Measurements from ENCODE around the gene GPRC5A.
"Not testable (repeated sequence)": the region's sequence is repeated elsewhere in the genome, so short reads cannot be mapped to it uniquely, and the experiment has no call there.

The GPRC5A gene, protein sequence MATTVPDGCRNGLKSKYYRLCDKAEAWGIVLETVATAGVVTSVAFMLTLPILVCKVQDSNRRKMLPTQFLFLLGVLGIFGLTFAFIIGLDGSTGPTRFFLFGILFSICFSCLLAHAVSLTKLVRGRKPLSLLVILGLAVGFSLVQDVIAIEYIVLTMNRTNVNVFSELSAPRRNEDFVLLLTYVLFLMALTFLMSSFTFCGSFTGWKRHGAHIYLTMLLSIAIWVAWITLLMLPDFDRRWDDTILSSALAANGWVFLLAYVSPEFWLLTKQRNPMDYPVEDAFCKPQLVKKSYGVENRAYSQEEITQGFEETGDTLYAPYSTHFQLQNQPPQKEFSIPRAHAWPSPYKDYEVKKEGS

DNA sequence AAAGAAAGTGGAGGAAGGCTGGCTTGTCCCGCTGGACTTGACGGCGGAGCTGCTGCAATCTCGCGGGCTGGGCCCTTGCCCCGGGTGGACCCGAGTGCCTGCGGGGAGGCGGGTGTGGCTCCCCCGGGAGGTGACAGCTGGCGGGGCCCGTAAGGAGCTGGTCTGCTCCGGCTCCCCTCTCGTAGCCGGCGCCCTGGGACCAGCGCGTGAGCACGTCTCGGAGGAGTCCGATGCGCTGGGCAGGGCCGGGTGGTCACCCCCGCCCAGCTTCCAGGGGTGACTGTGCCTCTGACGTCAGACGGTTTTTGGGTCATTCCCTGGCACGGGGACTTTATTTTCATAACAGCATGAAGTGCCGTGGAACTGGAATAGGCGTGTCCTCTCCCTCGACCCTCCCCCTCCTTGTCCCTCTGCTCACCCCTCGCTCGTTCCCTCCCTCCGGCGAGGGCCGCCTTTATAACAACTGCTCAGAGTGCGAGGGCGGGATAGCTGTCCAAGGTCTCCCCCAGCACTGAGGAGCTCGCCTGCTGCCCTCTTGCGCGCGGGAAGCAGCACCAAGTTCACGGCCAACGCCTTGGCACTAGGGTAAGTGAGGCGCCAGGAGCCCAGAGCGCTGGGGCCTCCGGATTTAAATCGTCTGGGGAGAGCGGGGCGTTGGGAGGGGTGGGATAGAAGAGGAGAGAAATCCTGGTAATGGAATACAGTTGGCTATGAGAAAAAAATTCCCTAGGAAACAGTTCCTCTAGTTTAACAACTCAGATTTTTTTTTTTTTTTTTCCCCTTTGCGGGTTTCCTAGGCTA, at the start of gene GPRC5A:
TSS of gene GPRC5A (plus strand) at position 483 of the 801 bp plus-strand sequence. CDS start 16,688 bp downstream, outside the sequence.
- DNase-seq (ENCODE audit: low read depth) = no peak

DNA sequence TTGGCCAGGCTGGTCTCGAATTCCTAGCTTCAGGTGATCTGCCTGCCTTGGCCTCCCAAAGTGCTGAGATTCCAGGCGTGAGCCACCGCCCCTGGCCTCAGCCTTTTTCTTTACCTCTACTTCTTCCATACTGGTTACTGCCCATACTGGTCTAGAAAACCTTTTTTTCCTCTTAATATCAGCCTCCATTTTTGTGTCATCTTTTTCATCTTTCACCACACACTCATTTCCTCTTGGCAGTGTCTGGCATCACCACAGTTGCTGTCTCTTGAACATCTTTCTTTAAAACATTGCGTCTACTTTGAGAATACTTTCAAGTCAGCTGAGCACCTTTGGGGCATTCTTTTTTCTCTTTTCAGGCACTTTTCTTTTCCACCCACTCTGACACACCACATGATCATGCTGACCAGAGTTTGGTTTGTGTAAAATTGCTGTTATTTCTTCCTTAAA, 45.5 kb upstream of the GPRC5A start:
- DNase-seq (ENCODE audit: low read depth) = no peak

DNA sequence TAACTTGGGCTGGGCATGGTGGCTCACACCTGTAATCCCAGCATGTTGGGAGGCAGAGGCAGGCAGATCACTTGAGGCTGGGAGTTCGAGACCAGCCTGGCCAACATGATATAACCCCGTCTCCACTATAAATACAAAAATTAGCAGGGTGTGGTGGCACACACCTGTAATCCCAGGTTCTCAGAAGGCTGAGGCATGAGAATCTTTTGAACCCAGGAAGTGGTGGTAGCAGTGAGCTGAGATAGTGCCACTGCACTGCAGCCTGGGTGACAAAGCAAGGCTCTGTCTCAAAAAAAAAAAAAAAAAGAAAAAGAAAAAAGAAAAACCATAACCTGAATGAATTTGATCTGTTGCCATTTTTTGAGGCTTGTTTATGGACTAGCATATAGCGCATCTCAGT, 44.6 kb upstream of the GPRC5A start:
- not testable (repeated sequence) for DNase-seq (ENCODE audit: low read depth)

DNA sequence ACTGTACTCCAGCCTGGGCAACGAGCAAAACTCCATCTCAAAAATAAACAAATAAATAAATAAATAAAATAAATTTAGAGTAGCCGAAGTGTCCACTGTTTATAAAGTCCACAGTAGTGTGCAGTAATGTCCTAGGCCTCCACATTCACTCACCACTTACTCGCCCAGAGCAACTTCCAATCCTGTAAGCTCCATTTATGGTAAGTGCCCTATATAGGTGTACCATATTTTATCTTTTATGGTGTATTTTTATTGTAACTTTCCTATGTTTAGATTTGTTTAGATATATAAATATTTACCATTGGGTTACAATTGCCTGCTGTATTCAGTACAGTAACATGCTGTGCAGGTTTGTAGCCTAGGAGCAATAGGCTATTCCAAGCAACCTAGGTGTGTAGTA, 37.9 kb upstream of the GPRC5A start:
- DNase-seq (ENCODE audit: low read depth) = no peak

DNA sequence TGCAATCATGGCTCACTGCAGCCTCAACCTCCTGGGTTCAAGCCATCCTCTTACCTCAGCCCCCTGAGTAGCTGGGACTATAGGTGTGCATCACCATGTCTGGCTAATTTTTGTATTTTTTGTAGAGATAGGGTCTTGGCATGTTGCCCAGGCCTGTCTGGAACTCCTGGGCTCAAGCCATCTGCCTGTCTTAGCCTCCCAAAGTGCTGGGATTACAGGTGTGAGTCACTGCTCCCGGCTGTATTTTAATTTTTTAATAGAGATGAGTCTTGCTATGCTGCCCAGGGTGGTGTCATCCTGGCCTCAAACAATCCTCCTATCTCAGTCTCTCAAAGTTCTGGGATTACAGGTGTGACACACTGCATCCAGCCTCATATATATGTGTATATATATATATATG, 31.7 kb upstream of the GPRC5A start:
- no peak for DNase-seq (ENCODE audit: low read depth)

DNA sequence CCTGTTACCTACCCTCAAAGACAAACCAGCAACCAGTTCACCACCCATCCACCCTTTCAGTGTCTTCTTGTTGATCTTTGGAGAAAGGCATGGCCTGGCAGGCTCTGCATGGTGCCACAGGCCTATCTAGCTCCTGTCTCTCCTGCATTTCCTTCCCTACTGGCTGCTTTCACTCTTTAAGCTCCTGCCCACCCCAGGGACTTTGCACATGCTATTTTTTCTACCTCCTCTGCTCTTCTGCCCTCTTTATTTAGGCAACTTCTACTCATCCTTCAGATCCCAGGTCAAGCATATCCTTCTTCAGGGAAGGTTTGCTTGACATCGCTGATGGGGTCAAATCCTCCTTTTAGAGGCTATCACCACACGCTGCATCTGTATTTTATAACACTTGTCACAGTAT, 27.1 kb upstream of the GPRC5A start:
- no peak for DNase-seq (ENCODE audit: low read depth)

DNA sequence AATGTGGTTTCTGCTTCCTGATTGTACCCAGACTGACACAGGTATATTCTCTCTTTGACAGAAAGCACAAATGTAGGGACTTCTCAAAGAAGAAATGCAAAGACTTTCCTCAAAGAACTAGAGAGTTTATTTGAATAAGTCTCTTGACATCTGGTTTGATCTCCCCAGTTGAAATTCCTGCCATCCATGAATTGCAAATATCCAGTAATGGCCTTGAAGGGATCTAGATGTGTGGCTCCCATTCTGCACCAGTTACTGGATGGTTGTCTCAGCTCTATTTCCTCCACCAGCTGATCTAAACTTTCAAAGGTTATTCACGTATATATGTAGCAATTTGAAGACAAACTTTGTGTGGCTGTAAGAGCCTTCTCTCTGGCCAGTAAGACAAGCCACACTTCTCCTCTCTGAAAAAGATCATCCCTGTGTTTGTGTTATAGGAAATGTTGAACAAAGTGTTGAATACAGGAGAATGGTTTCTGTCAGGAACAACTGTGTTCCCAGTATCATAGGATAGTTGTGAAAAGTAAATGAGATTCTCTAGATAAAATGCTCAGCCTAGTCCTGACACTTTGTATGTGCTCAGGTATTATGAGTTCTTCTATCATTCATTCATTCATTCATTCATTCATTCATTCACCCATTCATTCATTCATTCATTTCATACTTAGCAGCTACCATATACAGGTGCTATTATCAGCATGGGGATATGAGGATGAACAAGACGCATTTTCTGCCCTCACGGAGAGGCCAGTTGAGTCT, 22.7 kb upstream of the GPRC5A start:
- no peak for DNase-seq (ENCODE audit: low read depth)

DNA sequence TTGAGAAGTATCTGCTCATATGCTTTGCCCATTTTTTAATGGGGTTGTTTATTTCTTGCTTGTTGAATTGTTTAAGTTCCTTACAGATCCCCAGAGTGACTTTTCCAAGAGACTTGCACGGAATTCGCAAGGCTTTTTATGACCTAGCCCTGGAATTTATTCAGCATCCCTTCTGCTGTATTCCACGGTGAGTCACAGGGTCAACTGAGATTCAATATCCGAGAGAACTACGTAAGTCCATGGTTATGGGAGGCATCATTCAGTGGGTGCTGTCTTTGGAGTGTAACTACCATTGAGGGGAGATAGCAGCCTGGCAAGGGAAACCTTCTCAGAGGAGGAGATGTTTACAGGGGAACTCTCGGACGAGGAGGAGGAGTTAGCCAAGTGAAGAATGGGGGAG, 20.9 kb upstream of the GPRC5A start:
- no peak for DNase-seq (ENCODE audit: low read depth)

DNA sequence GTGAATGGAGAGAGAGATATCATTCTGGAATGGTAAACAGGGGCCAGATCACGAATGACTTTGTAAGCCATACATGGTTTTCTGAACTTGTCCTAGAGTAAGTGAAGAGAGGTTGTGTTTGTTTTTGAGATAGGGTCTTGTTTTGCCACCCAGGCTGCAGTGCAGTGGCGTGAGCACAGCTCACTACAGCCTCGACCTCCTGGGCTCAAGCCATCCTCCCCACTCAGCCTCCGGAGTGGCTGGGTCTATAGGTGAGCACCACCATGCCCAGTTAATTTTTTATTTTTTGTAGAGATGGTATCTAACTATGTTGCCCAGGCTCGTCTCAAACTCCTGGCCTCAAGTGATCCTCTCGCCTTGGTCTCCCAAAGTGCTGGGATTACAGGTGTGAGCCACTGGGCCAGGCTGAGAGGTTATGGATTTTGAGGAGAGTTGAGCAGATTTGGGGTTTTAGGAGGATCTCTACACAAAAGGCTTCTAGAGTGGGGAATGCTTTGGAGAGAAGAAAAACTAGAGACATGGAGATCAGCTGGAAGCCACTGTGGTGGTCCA, 19.7 kb upstream of the GPRC5A start:
- DNase-seq (ENCODE audit: low read depth) = no peak

DNA sequence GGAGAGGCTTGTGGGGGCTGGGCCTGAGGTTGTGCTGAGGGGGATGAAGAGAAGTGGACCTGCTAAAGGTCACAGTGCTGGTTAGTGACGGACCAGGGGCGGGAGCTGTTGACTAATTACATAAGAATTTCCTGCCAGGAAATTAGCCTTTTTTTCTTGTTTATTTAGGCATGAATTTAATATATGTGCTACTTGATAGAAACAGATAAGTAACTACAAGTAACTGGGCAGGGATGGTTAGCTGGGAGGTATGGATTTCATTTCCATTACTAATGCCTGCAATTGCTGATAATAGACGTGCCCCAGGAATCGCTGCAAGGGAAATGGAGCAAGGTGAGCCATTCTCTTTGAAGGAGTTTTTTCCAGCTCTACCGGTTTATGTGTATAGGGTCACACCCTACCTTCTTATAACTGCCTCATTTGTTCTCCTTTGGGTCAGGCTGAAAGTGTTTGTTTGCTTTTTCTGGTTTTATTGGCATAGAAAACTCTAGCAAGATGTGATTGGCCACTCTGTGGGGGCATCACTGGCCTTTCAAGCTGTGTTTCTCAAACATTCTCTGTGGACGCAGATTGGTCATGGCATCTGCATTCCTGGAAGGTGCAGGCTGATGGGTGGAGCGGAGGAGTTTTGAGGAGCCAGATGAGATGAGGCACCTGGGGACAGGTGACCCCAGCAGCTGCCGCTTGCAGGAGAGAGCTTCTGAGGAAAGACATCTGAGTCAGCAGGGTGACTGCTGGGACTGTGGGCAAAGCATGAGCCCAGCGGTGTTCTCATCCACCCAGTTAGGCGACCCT, 19.0 kb upstream of the GPRC5A start:
- DNase-seq (ENCODE audit: low read depth) = no peak

DNA sequence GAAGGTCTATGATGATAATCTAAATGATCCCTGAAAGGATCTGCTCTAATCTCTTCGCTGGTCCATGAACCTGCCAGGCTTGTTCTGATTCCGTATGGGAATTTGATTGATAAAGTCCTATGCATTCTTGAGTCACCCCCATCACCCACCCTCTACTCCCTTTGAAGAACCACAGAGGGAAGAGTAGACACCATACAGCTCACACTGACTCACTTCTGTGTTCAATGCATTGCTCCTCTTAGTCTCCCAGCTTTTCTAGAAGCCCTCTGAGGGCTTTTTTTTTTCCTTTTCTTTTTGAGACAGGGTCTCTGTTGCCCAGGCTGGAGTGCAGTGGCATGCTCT, 18.5 kb upstream of the GPRC5A start:
- DNase-seq (ENCODE audit: low read depth) = no peak

DNA sequence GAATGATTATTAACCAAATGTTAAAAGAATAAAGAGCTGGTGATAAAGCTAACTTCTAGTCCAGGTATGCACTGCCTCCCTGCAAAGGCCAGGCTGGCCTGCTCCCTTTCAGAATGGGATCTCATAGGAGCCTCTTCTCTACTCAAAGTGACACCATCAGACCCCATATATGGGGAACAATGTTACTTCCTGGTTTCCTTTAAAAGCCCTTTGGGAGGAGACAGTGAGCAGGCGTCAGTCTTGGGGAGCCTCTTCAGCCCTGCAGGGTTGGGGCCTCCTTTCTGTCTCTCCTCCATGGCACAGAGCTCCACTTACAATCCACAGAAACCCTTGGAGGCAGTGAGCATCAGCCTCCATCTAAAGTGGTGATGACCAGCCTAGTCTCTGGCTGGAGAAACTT, 17.3 kb upstream of the GPRC5A start:
- no peak for DNase-seq (ENCODE audit: low read depth)

DNA sequence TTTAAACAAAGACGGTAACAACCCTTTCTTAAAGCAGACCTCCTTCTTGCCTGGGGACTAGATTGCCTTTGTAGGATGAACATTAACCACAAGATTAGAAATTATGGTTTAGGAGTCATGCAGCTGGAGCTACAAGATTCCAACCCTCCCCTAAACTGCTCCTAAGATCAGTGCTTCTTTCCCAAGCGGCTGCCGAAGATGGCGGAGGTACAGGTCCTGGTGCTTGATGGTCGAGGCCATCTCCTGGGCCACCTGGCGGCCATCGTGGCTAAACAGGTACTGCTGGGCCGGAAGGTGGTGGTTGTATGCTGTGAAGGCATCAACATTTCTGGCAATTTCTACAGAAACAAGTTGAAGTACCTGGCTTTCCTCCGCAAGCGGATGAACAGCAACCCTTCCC, 16.1 kb upstream of the GPRC5A start:
- DNase-seq (ENCODE audit: low read depth) = not testable (repeated sequence)

DNA sequence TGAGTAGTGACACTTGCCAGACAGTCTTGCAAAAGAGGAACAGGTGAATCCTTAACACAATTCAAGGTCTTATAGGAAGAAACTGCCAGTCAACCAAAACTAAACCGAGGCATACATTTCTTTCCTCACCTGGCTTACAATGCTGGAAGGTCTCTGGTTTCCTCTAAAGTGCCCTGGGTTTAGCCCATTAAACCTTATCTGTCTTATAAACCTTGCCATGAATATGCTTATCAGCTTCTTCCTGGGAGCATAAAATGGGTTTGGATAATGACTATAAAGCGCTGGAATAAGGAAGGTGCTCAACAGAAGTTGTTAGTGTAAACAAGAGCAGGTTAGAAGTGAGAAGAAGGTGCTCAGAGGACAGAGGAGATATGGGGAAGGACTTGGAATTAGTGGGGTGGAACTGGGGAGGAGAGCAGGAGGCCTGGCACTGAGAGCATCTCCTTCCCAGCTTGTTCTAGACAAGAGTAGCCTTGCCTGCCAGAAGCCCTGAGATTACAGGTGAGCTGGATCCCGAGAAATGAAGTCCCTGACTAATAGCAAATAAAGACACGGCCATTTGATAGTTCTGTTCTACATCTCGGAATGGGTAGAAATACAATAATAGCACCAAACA, 14.1 kb upstream of the GPRC5A start:
- no peak for DNase-seq (ENCODE audit: low read depth)

DNA sequence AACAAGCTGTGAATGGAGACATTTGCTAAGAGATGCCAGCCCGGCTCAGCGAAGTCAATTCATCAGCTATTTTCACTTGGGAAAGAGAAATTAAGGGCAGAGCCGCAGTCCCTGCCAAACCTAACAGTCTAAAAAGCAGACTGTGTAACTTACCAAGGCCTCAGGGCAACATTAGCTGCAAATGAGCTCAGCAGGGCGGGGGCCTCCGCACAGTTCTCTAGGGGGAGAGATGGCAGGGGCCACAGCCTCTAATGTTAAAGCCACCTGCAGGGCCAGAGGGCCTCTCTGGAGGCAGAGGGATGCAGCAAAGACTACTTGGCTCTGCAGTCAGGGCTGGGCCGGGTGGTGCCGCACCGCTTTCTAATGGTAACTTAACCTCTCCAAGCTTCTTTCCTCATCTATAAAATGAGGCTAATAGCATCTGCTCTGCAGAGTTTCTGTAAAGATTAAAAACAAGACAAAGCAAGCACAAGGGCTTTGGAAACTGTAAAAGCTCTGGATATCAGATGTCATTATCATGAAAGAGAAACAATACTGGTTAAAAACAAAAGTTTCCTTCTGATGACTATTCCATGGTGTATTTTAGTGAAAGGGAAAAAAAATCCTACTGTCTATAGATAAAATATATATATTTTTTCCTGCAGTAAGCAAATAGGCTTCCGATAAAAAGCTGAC, 13.4 kb upstream of the GPRC5A start:
- no peak for DNase-seq (ENCODE audit: low read depth)

DNA sequence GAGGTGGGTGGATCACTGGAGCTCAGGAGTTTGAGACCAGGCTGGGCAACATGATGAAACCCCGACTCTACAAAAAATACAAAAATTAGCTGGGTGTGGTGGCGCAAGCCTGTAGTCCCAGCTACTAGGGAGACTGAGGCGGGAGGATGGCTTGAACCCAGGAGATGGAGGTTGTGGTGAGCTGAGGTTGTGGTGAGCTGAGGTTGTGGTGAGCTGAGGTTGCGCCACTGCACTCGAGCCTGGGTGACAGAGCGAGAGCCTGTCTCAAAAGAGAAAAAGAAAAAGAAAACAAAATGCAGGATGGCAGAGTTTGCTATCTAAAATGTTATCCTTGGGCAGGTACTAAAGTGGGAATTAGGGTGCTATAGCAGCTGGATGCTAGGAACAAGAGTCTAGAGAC, 10.8 kb upstream of the GPRC5A start:
- DNase-seq (ENCODE audit: low read depth) = no peak

DNA sequence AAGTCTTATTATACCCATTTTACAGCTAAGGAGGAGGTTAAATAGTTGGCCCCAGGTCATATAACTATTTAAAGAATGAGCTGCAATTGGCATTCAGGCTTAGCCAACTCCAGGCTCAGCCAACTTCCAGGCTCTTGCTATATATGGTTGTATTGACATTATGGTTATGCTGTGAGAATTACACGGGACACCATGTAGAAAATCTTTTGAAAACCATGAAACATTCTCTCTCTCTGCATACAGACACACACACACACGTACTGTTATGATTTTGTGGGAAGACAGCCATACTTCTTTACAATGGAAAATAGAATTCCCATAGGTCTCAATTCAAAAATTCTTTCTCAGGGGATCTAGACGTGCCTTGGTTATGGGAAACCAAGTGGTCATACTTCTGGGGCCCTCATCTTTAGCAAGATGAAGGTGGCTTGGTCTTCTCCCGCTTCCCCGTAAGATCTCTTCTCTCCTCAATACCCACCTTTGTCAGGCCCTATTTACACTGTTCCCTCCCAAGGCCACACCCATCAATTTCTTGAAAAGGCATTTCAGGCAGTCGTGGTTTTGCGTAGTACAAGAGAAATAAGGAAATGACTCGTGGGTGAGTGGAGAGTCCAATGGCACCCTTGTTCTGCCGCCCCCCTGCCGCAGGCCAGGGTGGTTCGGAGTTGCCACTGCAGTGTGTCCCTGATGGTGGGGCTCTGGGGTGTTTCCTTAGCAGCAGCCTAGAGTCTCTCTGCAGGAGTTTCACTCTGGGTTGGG, 10.0 kb upstream of the GPRC5A start:
- no peak for DNase-seq (ENCODE audit: low read depth)

DNA sequence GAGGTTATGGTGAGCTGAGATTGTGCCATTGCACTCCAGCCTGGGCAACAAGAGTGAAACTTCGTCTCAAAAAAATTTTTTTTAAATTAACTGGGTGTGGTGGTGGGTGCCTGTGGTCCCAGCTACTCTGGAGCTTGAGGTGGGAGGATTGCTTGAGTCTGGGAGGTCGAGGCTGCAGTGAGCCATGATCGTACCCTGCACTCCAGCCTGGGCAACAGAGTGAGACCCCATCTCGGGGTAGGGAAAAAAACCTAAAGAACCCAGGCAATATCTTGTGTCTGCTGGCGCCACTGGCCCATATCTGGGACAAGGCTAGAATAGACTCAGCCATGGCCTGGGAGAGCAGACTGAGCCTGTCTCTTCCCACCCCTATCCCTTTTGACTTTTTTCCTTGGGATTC, 9.1 kb upstream of the GPRC5A start:
- DNase-seq (ENCODE audit: low read depth) = no peak

DNA sequence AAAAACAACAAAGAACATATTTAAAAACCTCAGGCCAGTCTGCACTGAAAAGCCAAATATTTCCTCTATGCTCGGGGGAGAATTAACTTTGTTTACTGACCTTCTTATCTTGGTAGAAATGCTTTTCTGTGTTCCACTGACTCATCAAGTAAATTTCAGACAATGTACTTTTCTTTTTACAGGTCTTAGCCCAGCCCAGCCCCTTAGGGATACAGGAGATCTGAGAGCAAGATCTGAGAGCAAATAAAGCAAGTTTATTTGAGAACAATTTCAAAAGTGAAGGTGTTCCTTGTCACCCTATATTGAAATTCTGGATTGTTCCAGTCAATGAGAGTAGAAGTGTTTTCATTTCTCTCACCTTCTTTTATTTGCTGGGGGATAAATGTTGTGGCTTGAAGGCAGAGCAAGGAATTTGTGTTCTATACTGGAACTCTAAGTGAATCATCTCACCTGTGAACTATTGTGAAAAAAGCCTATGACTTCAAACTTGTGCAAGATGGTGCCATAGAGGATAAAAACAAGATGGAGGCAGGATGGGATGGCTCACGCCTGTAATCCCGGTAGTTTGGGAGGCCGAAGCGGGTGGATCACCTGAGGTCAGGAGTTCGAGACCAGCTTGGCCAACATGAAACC, 7.9 kb upstream of the GPRC5A start:
- no peak for DNase-seq (ENCODE audit: low read depth)
